Measurements from ENCODE around the gene STAT5B.

Gene STAT5B

GRCh38 chr17:42260318-42260717 is 15.9 kb downstream of the STAT5B start:
- Histone ChIP-seq H4K20me1 (ENCODE audit: low read depth, low read length) (no peaks in the 10 kb centered on the region), H3K79me2 (ENCODE audit: insufficient read depth, low read length) (no peaks in the 10 kb centered on the region), H3K36me3 (ENCODE audit: low read length) (no peaks in the 10 kb centered on the region), H3K9me2 (replicated peaks; ENCODE audit: insufficient read depth, low read length) (no peaks in the 10 kb centered on the region), H3K27me3 (ENCODE audit: low read length) (no peaks in the 10 kb centered on the region), H3K9ac (ENCODE audit: low read length) (no peak overlapping the region), H3K4me3 (ENCODE audit: insufficient read depth, low read length, poor library complexity, severe bottlenecking) (no peak overlapping the region), H3K9me3 (ENCODE audit: insufficient read depth, low read length) (no peaks in the 10 kb centered on the region), H3K4me2 (ENCODE audit: low read depth, low read length, poor library complexity, severe bottlenecking) (no peak overlapping the region), H3F3A (ENCODE audit: insufficient read depth) (no peaks in the 10 kb centered on the region; the same call in 1 of the 2 replicates), H3K27ac (ENCODE audit: low read depth, low read length) (no peak overlapping the region), H2AFZ (ENCODE audit: low read depth, low read length, severe bottlenecking) (no peak overlapping the region)
- no peak for TF ChIP-seq CTCF (IDR thresholded peaks at IDR 0.05; ENCODE audit: insufficient read depth, low read length, poor library complexity, severe bottlenecking)
- no peak for TF ChIP-seq EZH2phosphoT487 (conservative IDR thresholded peaks at IDR 0.05; ENCODE audit: low read length)

- H3K79me2 ChIP-seq (ENCODE audit: insufficient read depth, low read length), result no peaks in the 10 kb centered on the region
- no peak overlapping the region for H3K4me2 ChIP-seq (ENCODE audit: low read depth, low read length, poor library complexity, severe bottlenecking)
- H2AFZ ChIP-seq (ENCODE audit: low read depth, low read length, severe bottlenecking), result no peak overlapping the region
- no peaks in the 10 kb centered on the region for H3K9me3 ChIP-seq (ENCODE audit: insufficient read depth, low read length)
- no peak overlapping the region for H3K4me3 ChIP-seq (ENCODE audit: insufficient read depth, low read length, poor library complexity, severe bottlenecking)
- H3K9me2 ChIP-seq (replicated peaks; ENCODE audit: insufficient read depth, low read length), result no peaks in the 10 kb centered on the region
- H3K27ac ChIP-seq (ENCODE audit: low read depth, low read length), result no peak overlapping the region
- TF ChIP-seq EZH2phosphoT487 (conservative IDR thresholded peaks at IDR 0.05; ENCODE audit: low read length) (no peak), CTCF (IDR thresholded peaks at IDR 0.05; ENCODE audit: insufficient read depth, low read length, poor library complexity, severe bottlenecking) (no peak)
- H4K20me1 ChIP-seq (ENCODE audit: low read depth, low read length), result no peaks in the 10 kb centered on the region
- H3K9ac ChIP-seq (ENCODE audit: low read length), result no peak overlapping the region
- H3K27me3 ChIP-seq (ENCODE audit: low read length), result no peaks in the 10 kb centered on the region
- H3F3A ChIP-seq (ENCODE audit: insufficient read depth), result no peaks in the 10 kb centered on the region
- no peaks in the 10 kb centered on the region for H3K36me3 ChIP-seq (ENCODE audit: low read length)
Observed at GRCh38 chr17:42255445-42255844, 20.7 kb downstream of the STAT5B start.

GRCh38 chr17:42253578-42253977 is 22.6 kb downstream of the STAT5B start:
- H3K79me2 ChIP-seq (ENCODE audit: insufficient read depth, low read length), result no peaks in the 10 kb centered on the region
- H3K4me2 ChIP-seq (ENCODE audit: low read depth, low read length, poor library complexity, severe bottlenecking), result no peak overlapping the region
- H3K9me3 ChIP-seq (ENCODE audit: insufficient read depth, low read length), result no peaks in the 10 kb centered on the region
- H3K27me3 ChIP-seq (ENCODE audit: low read length), result no peaks in the 10 kb centered on the region
- no peak overlapping the region for H3K27ac ChIP-seq (ENCODE audit: low read depth, low read length)
- H3K9ac ChIP-seq (ENCODE audit: low read length), result no peak overlapping the region
- no peaks in the 10 kb centered on the region for H3K36me3 ChIP-seq (ENCODE audit: low read length)
- H3F3A ChIP-seq (ENCODE audit: insufficient read depth), result no peaks in the 10 kb centered on the region
- no peaks in the 10 kb centered on the region for H3K9me2 ChIP-seq (replicated peaks; ENCODE audit: insufficient read depth, low read length)
- H3K4me3 ChIP-seq (ENCODE audit: insufficient read depth, low read length, poor library complexity, severe bottlenecking), result no peak overlapping the region
- no peak overlapping the region for H2AFZ ChIP-seq (ENCODE audit: low read depth, low read length, severe bottlenecking)
- H4K20me1 ChIP-seq (ENCODE audit: low read depth, low read length), result no peaks in the 10 kb centered on the region
- TF ChIP-seq CTCF (IDR thresholded peaks at IDR 0.05; ENCODE audit: insufficient read depth, low read length, poor library complexity, severe bottlenecking), result no peak
- no peak for TF ChIP-seq EZH2phosphoT487 (conservative IDR thresholded peaks at IDR 0.05; ENCODE audit: low read length)
